HepG2 (cell line): ENCODE results near the gene JSRP1. TPM values are rescaled to one million over a fixed set of nuclear protein-coding genes. Genes with fewer than 3 reads are reported as not detected.
A peak's percentile ranks its signal among the peaks of the same experiment; 100 is the strongest.

Experiments used
- ETV5 ChIP-seq: IDR thresholded peaks from 2 replicates; pipeline ENCODE4 v1.6.1; 2018; ENCODE audit warnings: missing biosample characterization, missing genetic modification reagents, inconsistent platforms, borderline replicate concordance
- HDAC6 ChIP-seq: fragments of 200-600 bp; sonication (generic); IDR thresholded peaks from 2 replicates; pipeline ENCODE4 v1.7.0; 2017; ENCODE audit warnings: mild to moderate bottlenecking, antibody characterized with exemption, low read length, low read depth
- MAFF ChIP-seq: IDR thresholded peaks from 2 replicates; pipeline ENCODE4 v1.6.1; 2011; ENCODE audit warnings: low read depth, low read length, improper control_type of control experiment
- SALL1 ChIP-seq: sonication (generic); formaldehyde crosslinking; IDR thresholded peaks from 2 replicates; pipeline ENCODE4 v1.8.0; 2022; ENCODE audit warnings: mild to moderate bottlenecking, missing genetic modification reagents
- TBX2 ChIP-seq: sonication (generic); formaldehyde crosslinking; IDR thresholded peaks from 2 replicates; pipeline ENCODE4 v1.5.0; 2020; ENCODE audit warnings: missing genetic modification reagents, mild to moderate bottlenecking, borderline replicate concordance
- ZFP82 ChIP-seq: sonication (generic); formaldehyde crosslinking; IDR thresholded peaks from 2 replicates; pipeline ENCODE4 v1.5.1; 2020; ENCODE audit warnings: mild to moderate bottlenecking, missing genetic modification reagents, borderline replicate concordance
- ZKSCAN1 ChIP-seq: fragments of 150-350 bp; IDR thresholded peaks from 2 replicates; pipeline ENCODE4 v1.6.1; 2014; ENCODE audit warnings: low read length
- ZNF142 ChIP-seq: sonication (generic); formaldehyde crosslinking; IDR thresholded peaks from 2 replicates; pipeline ENCODE4 v1.4.0; 2020; ENCODE audit warnings: missing genetic modification reagents
- ZNF318 ChIP-seq: sonication (generic); formaldehyde crosslinking; IDR thresholded peaks from 2 replicates; pipeline ENCODE4 v1.4.0; 2020; ENCODE audit warnings: mild to moderate bottlenecking, missing genetic modification reagents
- ZNF414 ChIP-seq: sonication (generic); formaldehyde crosslinking; IDR thresholded peaks from 2 replicates; pipeline ENCODE4 v1.5.0; 2020; ENCODE audit warnings: missing genetic modification reagents
- ZNF720 ChIP-seq: sonication (generic); formaldehyde crosslinking; IDR thresholded peaks from 2 replicates; pipeline ENCODE4 v1.4.0; 2020; ENCODE audit warnings: missing genetic modification reagents
- polyA plus RNA-seq, 8 experiments: library from polyadenylated mRNA; depleted of rRNA in 3 of 8; stranded (reverse) in 7 of 8; unstranded in 1 of 8; fragments of >200 nt; fragmentation: Illumina TruSeq in 4 of 8; extraction: Trizol in 4 of 8; gene quantifications; 2 replicates each; pipeline versions ENCODE4 v1.2.1 to v1.2.3, GENCODE V29; 2011 to 2016; ENCODE audit warnings: low read depth in 4 of 8, missing spikeins in 1 of 8, mixed read lengths in 1 of 8; ENCODE audit not compliant: insufficient read depth in 1 of 8
- total RNA-seq, 5 experiments: library from RNA; depleted of rRNA; stranded (reverse); fragments of >200 nt; fragmentation: Illumina TruSeq; extraction: Trizol; gene quantifications; 2 replicates each; pipeline ENCODE4 v1.2.3, GENCODE V29; 2016; ENCODE audit warnings: low read depth in 1 of 5
- TF ChIP-seq, protein P1 (sequence below): sonication (generic); formaldehyde crosslinking; IDR thresholded peaks from 2 replicates; pipeline ENCODE4 v1.5.0; 2020; ENCODE audit warnings: missing genetic modification reagents, mild to moderate bottlenecking, borderline replicate concordance

JSRP1 gene
- total and polyA plus RNA-seq, 2 of the 13 experiments (the other 11 are each of a cell fraction or from before 2014, with no cell fraction given) = 0.16 to 0.38 TPM

DNA sequence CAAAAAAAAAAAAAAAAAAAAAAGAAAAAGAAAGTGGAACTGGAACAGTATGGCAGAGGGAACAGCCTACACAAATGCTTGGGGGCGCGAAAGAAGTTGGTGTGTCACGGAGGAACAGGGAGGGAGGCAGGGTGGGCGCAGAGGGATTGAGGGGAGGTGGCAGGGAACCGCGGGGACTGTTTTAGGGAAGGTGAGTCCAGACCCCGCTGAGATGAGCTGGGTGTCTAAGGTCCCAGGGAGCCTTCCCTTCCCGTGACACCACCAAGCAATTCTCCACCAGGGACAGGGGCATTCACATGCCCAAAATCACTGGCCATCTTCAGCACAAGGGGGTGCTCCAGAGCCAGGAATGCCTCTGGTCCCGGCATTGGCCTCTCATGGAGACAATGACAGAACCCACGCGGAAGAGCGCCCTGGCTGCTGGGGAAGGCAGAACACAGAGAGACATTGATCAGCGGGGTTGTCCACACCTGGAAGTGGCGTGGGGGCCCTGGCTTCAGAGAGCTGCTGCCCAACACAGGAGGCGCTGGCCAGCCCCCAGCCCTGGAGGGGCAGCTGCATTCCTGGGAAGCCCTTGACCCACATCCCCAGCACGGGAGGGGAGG is 18.8 kb upstream of the JSRP1 start (continued):
- no peak for TF ChIP-seq ZNF414 (CRISPR knock-in tag)
- TF ChIP-seq SALL1 = peak; percentile 22; the same call in 1 of the 2 replicates
- no peak for TF ChIP-seq ZNF720 (CRISPR knock-in tag)
- no peak for TF ChIP-seq ZNF318 (CRISPR knock-in tag)
- no peak for TF ChIP-seq HDAC6
- no peak for TF ChIP-seq ZFP82 (CRISPR knock-in tag)
- no peak for TF ChIP-seq ETV5 (CRISPR knock-in tag)
- TF ChIP-seq ZKSCAN1 = no peak
- no peak for TF ChIP-seq ZNF142 (CRISPR knock-in tag)
- TF ChIP-seq TBX2 (CRISPR knock-in tag) = peak; percentile 51; the same call in 1 of the 2 replicates
- TF ChIP-seq, protein P1, sequence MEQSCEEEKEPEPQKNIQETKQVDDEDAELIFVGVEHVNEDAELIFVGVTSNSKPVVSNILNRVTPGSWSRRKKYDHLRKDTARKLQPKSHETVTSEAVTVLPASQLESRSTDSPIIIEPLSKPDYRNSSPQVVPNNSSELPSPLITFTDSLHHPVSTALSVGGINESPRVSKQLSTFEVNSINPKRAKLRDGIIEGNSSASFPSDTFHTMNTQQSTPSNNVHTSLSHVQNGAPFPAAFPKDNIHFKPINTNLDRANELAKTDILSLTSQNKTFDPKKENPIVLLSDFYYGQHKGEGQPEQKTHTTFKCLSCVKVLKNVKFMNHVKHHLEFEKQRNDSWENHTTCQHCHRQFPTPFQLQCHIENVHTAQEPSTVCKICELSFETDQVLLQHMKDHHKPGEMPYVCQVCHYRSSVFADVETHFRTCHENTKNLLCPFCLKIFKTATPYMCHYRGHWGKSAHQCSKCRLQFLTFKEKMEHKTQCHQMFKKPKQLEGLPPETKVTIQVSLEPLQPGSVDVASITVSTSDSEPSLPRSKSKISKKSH (CRISPR knock-in tag) = no peak
- TF ChIP-seq MAFF = no peak
